Natural killer cell treated with Interleukin-12 subunit alpha and Interleukin-12 subunit beta and Interleukin-15 and Interleukin-18, amount 100 ng/mL, for 72 hours (primary cell): ENCODE results near the gene TMED3. TPM values are rescaled to one million over a fixed set of nuclear protein-coding genes. Genes with fewer than 3 reads are reported as not detected.

Experiments used
- ATAC-seq, 2 donors: fragments of 150-1000 bp; cut with Tn5 transposase in 1 of 2; sonication (Bioruptor Pico), chemical (Tn5 transposase) in 1 of 2; 2 replicates each; pipeline ENCODE4 v1.10.0; 2021
- DNase-seq: peaks from one replicate; pipeline ENCODE4 v3.0.0; 2022; ENCODE audit warnings: low spot score
- H3K27ac Mint-ChIP-seq, 2 donors: 1 replicate in 1 of 2; 2 replicates in 1 of 2; pipeline ENCODE4 v1.8.0; 2022; ENCODE audit warnings: mixed read lengths in 2 of 2, mild to moderate bottlenecking in 1 of 2, moderate library complexity in 1 of 2
- H3K27me3 Mint-ChIP-seq, 2 donors: 1 replicate in 1 of 2; 2 replicates in 1 of 2; pipeline ENCODE4 v1.8.0; 2022; ENCODE audit warnings: mixed read lengths in 2 of 2
- H3K36me3 Mint-ChIP-seq: one replicate; pipeline ENCODE4 v1.8.0; 2022; ENCODE audit warnings: mixed read lengths
- H3K4me1 Mint-ChIP-seq, 2 donors: 1 replicate in 1 of 2; 2 replicates in 1 of 2; pipeline ENCODE4 v1.8.0; 2022; ENCODE audit warnings: low read depth in 2 of 2, mixed read lengths in 2 of 2, mild to moderate bottlenecking in 1 of 2
- H3K4me3 Mint-ChIP-seq: one replicate; pipeline ENCODE4 v1.8.0; 2022; ENCODE audit warnings: mixed read lengths
- H3K9me3 Mint-ChIP-seq: 2 replicates; pipeline ENCODE4 v1.8.0; 2022; ENCODE audit warnings: mixed read lengths
- total RNA-seq, 2 donors: library from RNA; stranded (reverse); gene quantifications; one replicate each; pipeline ENCODE4 v1.2.3, GENCODE V29; 2022

Gene TMED3
- 10 to 100 TPM; 60.2 to 68.7 TPM for total RNA-seq

- H3K9me3 Mint-ChIP-seq: no peaks in the 10 kb centered on the region
- peaks cover 5 to 14% of the 10 kb centered on the region in 2 donors for H3K27me3 Mint-ChIP-seq
- peak within 1 kb of the TSS; percentile 64 to 70 for H3K27ac Mint-ChIP-seq
- H3K4me1 Mint-ChIP-seq: peaks cover 27 to 33% of the 10 kb centered on the region in 2 donors
- peak within 1 kb of the TSS; percentile 88 for H3K4me3 Mint-ChIP-seq
- peaks cover 18% of the 10 kb centered on the region for H3K36me3 Mint-ChIP-seq
- peak; percentile 97 to 98 for ATAC-seq
- DNase-seq: peak; percentile 88
These were observed at the start of gene TMED3 for GRCh38 chr15:79310985-79311900. TSS of gene TMED3 (plus strand) at chr15:79311112. CDS start at chr15:79311250, 138 bp downstream.

DNA sequence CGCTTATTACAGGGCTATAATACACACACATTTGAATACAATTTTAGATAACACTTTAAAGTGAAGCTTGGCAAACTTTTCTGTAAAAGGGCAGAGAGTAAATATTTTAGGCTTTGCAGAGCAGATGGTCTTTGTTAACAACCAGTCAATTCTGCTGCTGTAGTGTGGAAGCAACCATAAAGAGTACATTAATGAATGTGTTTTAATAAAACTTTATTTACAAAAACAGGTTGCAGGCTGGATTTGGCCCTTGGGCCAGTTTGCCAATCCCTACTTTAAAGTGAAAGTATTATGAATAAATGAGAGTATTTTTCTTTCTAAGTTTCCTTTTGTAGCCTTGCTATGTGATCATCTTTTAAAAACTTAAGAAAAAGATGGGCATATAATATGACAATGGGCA, 49.1 kb upstream of the TMED3 start:
- ATAC-seq (no peak), DNase-seq (no peak)
- Mint-ChIP-seq H3K4me1 (no peaks in the 10 kb centered on the region), H3K27me3 (peaks cover 17 to 44% of the 10 kb centered on the region in 2 donors), H3K36me3 (no peaks in the 10 kb centered on the region), H3K27ac (no peak overlapping the region), H3K4me3 (no peak overlapping the region), H3K9me3 (no peaks in the 10 kb centered on the region)

GRCh38 chr15:79265167-79265566, 45.7 kb upstream of the TMED3 start:
- DNase-seq (no peak), ATAC-seq (no peak)
- H3K36me3 Mint-ChIP-seq: no peaks in the 10 kb centered on the region
- peaks cover 18 to 48% of the 10 kb centered on the region in 2 donors for H3K27me3 Mint-ChIP-seq
- H3K4me3 Mint-ChIP-seq: no peak overlapping the region
- no peaks in the 10 kb centered on the region for H3K4me1 Mint-ChIP-seq
- H3K9me3 Mint-ChIP-seq: no peaks in the 10 kb centered on the region
- no peak overlapping the region for H3K27ac Mint-ChIP-seq

- H3K4me1 Mint-ChIP-seq: no peaks in the 10 kb centered on the region
- no peak for ATAC-seq
- DNase-seq: no peak
- no peaks in the 10 kb centered on the region for H3K36me3 Mint-ChIP-seq
- no peak overlapping the region for H3K4me3 Mint-ChIP-seq
- H3K27ac Mint-ChIP-seq: no peak overlapping the region
- H3K27me3 Mint-ChIP-seq: peaks cover 21 to 48% of the 10 kb centered on the region in 2 donors
- H3K9me3 Mint-ChIP-seq: no peaks in the 10 kb centered on the region
These were observed 44.8 kb upstream of the TMED3 start for GRCh38 chr15:79265987-79266579.

DNA sequence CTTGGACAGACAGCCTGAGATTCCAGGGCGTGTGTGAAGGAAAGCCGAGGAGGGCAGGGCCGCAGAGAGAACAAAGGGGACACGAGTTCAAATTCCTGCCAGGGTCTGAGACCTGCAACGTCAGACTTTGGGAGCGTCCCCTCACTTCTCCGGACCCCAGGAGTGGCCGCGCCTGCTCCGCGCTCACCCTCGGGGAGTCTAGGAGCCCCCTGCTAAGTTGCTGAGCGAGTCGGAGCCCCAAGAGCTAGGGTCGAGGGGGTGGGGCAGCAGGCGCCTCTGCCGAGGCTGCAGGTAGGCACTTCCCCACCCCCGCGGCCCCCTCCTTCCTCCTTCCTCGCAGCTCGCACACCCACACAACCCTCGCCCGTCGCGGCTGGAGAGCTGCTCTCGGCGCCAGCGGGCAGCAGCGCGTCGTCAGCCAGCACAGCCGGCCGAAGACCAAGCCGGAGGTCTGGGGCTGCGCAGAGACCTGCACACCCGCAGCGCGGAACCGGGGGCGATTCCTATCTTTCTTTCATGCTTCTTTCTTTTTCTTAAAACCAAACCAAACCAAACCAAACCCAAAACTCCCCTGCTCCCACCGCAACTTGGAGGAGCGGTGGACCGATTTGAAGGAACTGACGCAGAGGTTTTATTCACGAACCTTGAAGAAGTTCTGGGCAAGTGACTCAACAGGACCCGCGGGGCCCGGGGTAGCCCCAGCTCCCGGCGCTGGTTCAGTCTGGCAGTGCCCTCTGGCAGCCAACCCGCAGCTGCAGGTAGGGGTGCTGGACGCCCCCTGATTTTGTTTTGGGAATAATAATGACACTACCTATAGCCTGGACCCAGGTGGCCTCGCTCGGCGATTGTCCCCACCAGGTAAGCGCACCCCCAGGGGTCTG, 28.3 kb upstream of the TMED3 start, which contains the start of gene ANKRD34C:
Gene ANKRD34C (plus strand): TSS at position 352 of the 881 bp plus-strand sequence. CDS start 10,563 bp downstream, outside the sequence.
- H3K4me3 Mint-ChIP-seq: no peak within 1 kb of the TSS
- ATAC-seq: no peak
- H3K4me1 Mint-ChIP-seq: no peaks in the 10 kb centered on the region
- H3K9me3 Mint-ChIP-seq: no peaks in the 10 kb centered on the region
- peaks cover 11% of the 10 kb centered on the region for H3K36me3 Mint-ChIP-seq
- peaks cover 45 to 86% of the 10 kb centered on the region in 2 donors for H3K27me3 Mint-ChIP-seq
- no peak within 1 kb of the TSS for H3K27ac Mint-ChIP-seq
- no peak for DNase-seq

DNA sequence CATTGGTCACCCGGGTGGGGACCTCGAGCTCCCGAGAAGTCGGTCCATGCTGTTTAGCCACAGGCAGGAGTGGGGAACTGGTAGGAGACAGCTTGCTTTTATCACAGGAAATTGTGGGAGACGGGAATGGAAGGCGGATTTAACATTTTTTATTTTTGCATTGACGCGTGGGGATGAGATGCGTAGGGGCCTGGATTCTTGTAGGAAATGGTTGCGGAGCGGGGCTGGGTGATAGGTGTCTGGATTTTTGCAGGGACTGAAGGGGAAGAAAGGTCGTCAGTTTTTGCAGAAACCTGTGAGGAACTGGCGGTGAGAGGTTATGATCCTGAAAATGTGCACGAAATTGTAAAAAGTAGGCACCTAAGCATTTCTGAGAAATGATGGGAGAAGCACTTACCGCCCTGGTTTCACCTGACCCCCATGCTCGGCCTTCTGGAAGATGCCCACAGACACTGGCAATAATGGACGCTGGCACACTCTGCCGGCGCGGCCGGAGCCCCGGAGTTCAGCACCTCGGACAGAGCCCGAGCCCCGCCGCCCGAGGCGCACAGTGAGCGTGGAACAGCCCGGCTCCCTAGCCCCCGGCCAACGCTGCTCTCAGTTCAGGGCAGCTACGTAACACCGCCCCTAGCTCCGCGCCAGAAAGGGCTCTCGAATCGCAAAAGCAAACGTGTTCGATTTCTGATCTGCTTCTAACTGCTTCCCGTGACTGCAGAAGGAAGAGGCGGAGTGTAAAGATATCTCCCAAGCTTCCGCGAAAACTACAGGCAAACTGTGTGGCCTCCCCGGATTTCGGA, 27.5 kb upstream of the TMED3 start:
- Mint-ChIP-seq H3K36me3 (peaks cover 11% of the 10 kb centered on the region), H3K27ac (no peak overlapping the region), H3K9me3 (no peaks in the 10 kb centered on the region), H3K4me3 (no peak overlapping the region), H3K27me3 (peaks cover 44 to 85% of the 10 kb centered on the region in 2 donors), H3K4me1 (no peaks in the 10 kb centered on the region)
- DNase-seq (no peak), ATAC-seq (no peak)

GRCh38 chr15:79290642-79291275, 20.2 kb upstream of the TMED3 start:
- H3K36me3 Mint-ChIP-seq: no peaks in the 10 kb centered on the region
- no peak overlapping the region for H3K4me3 Mint-ChIP-seq
- H3K9me3 Mint-ChIP-seq: no peaks in the 10 kb centered on the region
- H3K4me1 Mint-ChIP-seq: no peaks in the 10 kb centered on the region
- ATAC-seq: no peak
- DNase-seq: no peak
- H3K27me3 Mint-ChIP-seq: peaks cover 38 to 46% of the 10 kb centered on the region in 2 donors
- H3K27ac Mint-ChIP-seq: no peak overlapping the region

DNA sequence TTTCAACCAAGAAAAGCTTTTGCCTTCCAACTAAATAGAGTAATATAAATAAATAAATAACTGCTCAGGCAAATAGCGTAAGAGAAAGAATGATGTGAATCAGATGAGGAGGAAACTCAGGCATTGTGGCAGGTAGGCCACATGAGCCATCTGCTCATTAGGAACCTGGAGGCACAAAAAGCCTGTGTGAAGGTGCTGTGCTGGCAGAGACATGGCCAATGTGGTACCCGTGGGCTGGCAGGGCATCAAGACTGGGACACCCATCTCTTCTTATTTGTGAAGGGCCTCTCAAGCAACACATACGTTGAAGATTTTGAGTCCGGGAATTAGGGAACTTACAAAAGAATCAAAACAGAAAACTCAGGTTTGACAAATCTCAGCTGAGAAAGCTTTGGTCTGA, 18.9 kb upstream of the TMED3 start:
- DNase-seq (no peak), ATAC-seq (no peak)
- Mint-ChIP-seq H3K9me3 (no peaks in the 10 kb centered on the region), H3K36me3 (no peaks in the 10 kb centered on the region), H3K27me3 (peaks cover 37 to 41% of the 10 kb centered on the region in 2 donors), H3K4me1 (no peaks in the 10 kb centered on the region), H3K4me3 (no peak overlapping the region), H3K27ac (no peak overlapping the region)

- H3K27ac Mint-ChIP-seq: no peak overlapping the region
- H3K36me3 Mint-ChIP-seq: no peaks in the 10 kb centered on the region
- H3K9me3 Mint-ChIP-seq: no peaks in the 10 kb centered on the region
- H3K27me3 Mint-ChIP-seq: peaks cover 36 to 41% of the 10 kb centered on the region in 2 donors
- DNase-seq (no peak), ATAC-seq (no peak)
- H3K4me3 Mint-ChIP-seq: no peak overlapping the region
- H3K4me1 Mint-ChIP-seq: no peaks in the 10 kb centered on the region
These were observed 16.8 kb upstream of the TMED3 start for GRCh38 chr15:79294075-79294474.

GRCh38 chr15:79296583-79296982, 14.3 kb upstream of the TMED3 start:
- ATAC-seq: no peak
- peaks cover 37 to 41% of the 10 kb centered on the region in 2 donors for H3K27me3 Mint-ChIP-seq
- no peaks in the 10 kb centered on the region for H3K36me3 Mint-ChIP-seq

GRCh38 chr15:79299126-79299840, 11.6 kb upstream of the TMED3 start:
- ATAC-seq (no peak), DNase-seq (no peak)
- no peaks in the 10 kb centered on the region for H3K4me1 Mint-ChIP-seq
- H3K4me3 Mint-ChIP-seq: no peak overlapping the region
- no peaks in the 10 kb centered on the region for H3K36me3 Mint-ChIP-seq
- no peak overlapping the region for H3K27ac Mint-ChIP-seq
- no peaks in the 10 kb centered on the region for H3K9me3 Mint-ChIP-seq
- peaks cover 44 to 60% of the 10 kb centered on the region in 2 donors for H3K27me3 Mint-ChIP-seq

More at GRCh38 chr15:79296583-79296982, 14.3 kb upstream of the TMED3 start:
- Mint-ChIP-seq H3K27ac (no peak overlapping the region), H3K9me3 (no peaks in the 10 kb centered on the region), H3K4me3 (no peak overlapping the region), H3K4me1 (no peaks in the 10 kb centered on the region)
- no peak for DNase-seq

- no peaks in the 10 kb centered on the region for H3K36me3 Mint-ChIP-seq
- ATAC-seq: no peak
- peaks cover 45 to 66% of the 10 kb centered on the region in 2 donors for H3K27me3 Mint-ChIP-seq
- no peak overlapping the region for H3K4me3 Mint-ChIP-seq
- DNase-seq: no peak
- no peaks in the 10 kb centered on the region for H3K4me1 Mint-ChIP-seq
- no peaks in the 10 kb centered on the region for H3K9me3 Mint-ChIP-seq
- H3K27ac Mint-ChIP-seq: no peak overlapping the region
These were observed 11.1 kb upstream of the TMED3 start for GRCh38 chr15:79299841-79300235.
